Measurements from ENCODE around the gene KCNG1. TPM values are rescaled to one million over a fixed set of nuclear protein-coding genes. Genes with fewer than 3 reads are reported as not detected.

Gene KCNG1
- total and polyA plus RNA-seq, 2 of the 8 experiments (the other 6 are each of a cell fraction or from before 2014, with no cell fraction given), result 16.0 to 18.0 TPM

DNA sequence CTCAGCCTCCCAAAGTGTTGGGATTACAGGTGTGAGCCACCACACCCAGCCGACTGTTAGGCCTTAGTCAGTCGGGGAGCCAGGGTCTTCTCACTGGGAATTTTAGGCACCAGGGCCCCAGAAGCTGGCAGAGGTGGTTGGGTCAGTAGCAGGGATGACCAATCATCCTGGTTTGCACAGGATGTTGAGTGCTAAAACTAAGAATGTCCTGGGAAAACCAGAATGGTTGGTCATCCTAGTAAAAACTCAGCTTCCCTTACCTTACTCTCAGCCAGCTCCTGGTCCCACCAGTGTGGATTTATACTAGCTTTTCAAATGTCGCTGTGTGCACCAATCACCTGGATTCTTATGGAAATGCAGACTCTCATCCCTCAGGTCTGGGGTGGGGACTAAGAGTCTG lies 31.8 kb downstream of the KCNG1 start:
- no peak overlapping the region for H2AFZ ChIP-seq (ENCODE audit: low read length)
- H3K23ac ChIP-seq (ENCODE audit: insufficient read length), result no peak overlapping the region
- H2BK5ac ChIP-seq (ENCODE audit: low read depth, low read length), result no peak overlapping the region
- H2AK5ac ChIP-seq (ENCODE audit: low read depth, low read length), result no peak overlapping the region
- H3K56ac ChIP-seq (replicated peaks; ENCODE audit: insufficient read length, low read depth, low read length), result no peak overlapping the region
- no peak overlapping the region for H3K14ac ChIP-seq (ENCODE audit: insufficient read length)
- ChIA-PET CTCF (ENCODE audit: partially characterized antibody) (interaction anchor here (0.6 to 14.3 kb wide), 14 partner anchors 10 to 1159 kb away, joined by 3 to 245 read pairs (median 4); no protein-coding TSS in a partner anchor), POLR2A (ENCODE audit: partially characterized antibody) (interaction anchor here (1.2 to 3.4 kb wide), 6 partner anchors 10 to 332 kb away, joined by 3 to 30 read pairs (median 6); partner anchors contain the start of genes DPM1 and MOCS3)
- no peaks in the 10 kb centered on the region for H3K36me3 ChIP-seq (ENCODE audit: control insufficient read depth in 2 of 4, insufficient read depth in 4 of 4, low read length in 3 of 4)
- H2BK12ac ChIP-seq (ENCODE audit: low read depth, low read length), result peak overlapping the region; percentile 42; the same call in 1 of the 2 replicates
- H4K5ac ChIP-seq (ENCODE audit: insufficient read length, low read depth, low read length), result no peak overlapping the region
- no peak overlapping the region for H3K9ac ChIP-seq (replicated peaks in 1 of 4; ENCODE audit: extremely low read depth in 1 of 4, low read depth in 3 of 4, low read length in 3 of 4)
- no peak overlapping the region for H4K8ac ChIP-seq (ENCODE audit: extremely low read depth, insufficient read depth, low read length)
- no peak overlapping the region for H4K91ac ChIP-seq (replicated peaks; ENCODE audit: insufficient read length, low read length)
- H3K4ac ChIP-seq (replicated peaks; ENCODE audit: insufficient read length, low read depth, low read length), result no peak overlapping the region
- H2BK15ac ChIP-seq (ENCODE audit: low read length), result no peak overlapping the region
- H3K4me1 ChIP-seq (replicated peaks in 1 of 4; ENCODE audit: control insufficient read depth in 3 of 4, insufficient read depth in 4 of 4, low read length in 3 of 4), result peaks cover 3 to 19% (median 8%) of the 10 kb centered on the region in 4 experiments; a peak in 6 of 7 replicates
- no peaks in the 10 kb centered on the region for H3K23me2 ChIP-seq (ENCODE audit: low read depth, low read length)
- H3K18ac ChIP-seq (ENCODE audit: extremely low read depth, low read length), result 0 out of 2 replicates have a peak overlapping the region, but pooled peaks have one; percentile 49
- no peak overlapping the region for H3K4me3 ChIP-seq (ENCODE audit: extremely low read depth in 1 of 4, insufficient read depth in 2 of 4, low read depth in 3 of 4, low read length in 4 of 4)
- peak overlapping the region; percentile 0; the same call in 1 of the 2 replicates for H2BK20ac ChIP-seq (ENCODE audit: low read length)
- no peak overlapping the region for H2BK120ac ChIP-seq (replicated peaks; ENCODE audit: low read depth, low read length)
- no peaks in the 10 kb centered on the region for H3K79me1 ChIP-seq (ENCODE audit: low read depth, low read length)
- no peaks in the 10 kb centered on the region for H3K9me3 ChIP-seq (ENCODE audit: insufficient read depth in 2 of 2, low read depth in 1 of 2, low read length in 1 of 2)
- H3K4me2 ChIP-seq (ENCODE audit: insufficient read depth in 1 of 2, low read depth in 2 of 2, low read length in 2 of 2), result no peak overlapping the region
- H3K27ac ChIP-seq (ENCODE audit: low read depth, low read length), result no peak overlapping the region
- H3K79me2 ChIP-seq (ENCODE audit: control insufficient read depth in 1 of 2, insufficient read depth in 2 of 2, low read length in 2 of 2), result no peaks in the 10 kb centered on the region
- 39% methylated on average over 3 of the region's 3 CpGs; no CpG with 5 or more reads in 1 of the 2 experiments for WGBS, 2 experiments (ENCODE audit: extremely low coverage in 1 of 2, insufficient coverage in 1 of 2, insufficient read length in 1 of 2, insufficient replicate concordance in 2 of 2, low coverage in 1 of 2, low lambda C conversion rate in 2 of 2, missing lambda C conversion rate in 1 of 2)
- no peaks in the 10 kb centered on the region; a peak in 1 of 7 replicates for H3K27me3 ChIP-seq (replicated peaks in 1 of 4; ENCODE audit: control insufficient read depth in 3 of 4, extremely low read depth in 1 of 4, insufficient read depth in 3 of 4, low read length in 3 of 4)
- DNase-seq (ENCODE audit: low read depth in 1 of 2, low spot score in 2 of 2) (no peak), FAIRE-seq (no peak)
- H4K20me1 ChIP-seq (replicated peaks in 1 of 2; ENCODE audit: control insufficient read depth in 1 of 2, insufficient read depth in 2 of 2, low read length in 2 of 2), result no peaks in the 10 kb centered on the region
- TF ChIP-seq JUN (IDR thresholded peaks at IDR 0.05; ENCODE audit: low read depth, low read length) (no peak), CTBP2 (IDR thresholded peaks at IDR 0.05; ENCODE audit: borderline replicate concordance, insufficient read depth, insufficient read length, low read length) (no peak), TEAD4 (IDR thresholded peaks at IDR 0.05; ENCODE audit: low read depth, low read length) (no peak)

Data from H1 (cell line).